ENCODE data around the gene PTPRG. TPM values are rescaled to one million over a fixed set of nuclear protein-coding genes. Genes with fewer than 3 reads are reported as not detected.

PTPRG gene
- total and polyA plus RNA-seq, 12 donors = 6.3 to 119 (median 72.2) TPM

DNA sequence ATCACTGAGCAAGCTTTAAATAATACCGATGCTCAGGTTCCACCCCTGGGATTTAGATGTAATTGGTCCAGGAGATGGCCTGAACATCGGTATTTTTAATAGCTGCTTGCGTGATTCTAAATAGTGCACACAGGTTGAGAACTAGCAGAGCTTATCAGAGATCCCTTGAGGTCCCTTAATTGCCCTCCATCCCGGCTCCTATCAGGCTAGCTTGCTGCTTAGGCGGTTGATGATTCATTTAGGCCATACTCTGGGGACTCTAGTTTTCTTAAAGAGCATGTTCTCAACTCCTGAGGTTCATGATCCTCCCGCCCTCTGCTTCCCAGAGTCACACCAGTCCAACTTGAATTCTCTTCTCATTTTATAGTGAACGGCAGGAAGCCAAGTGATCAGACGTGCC lies 531.7 kb downstream of the PTPRG start:
- DNase-seq = no peak
- 92 to 95% (median 93%) methylated on average over 8 of the region's 8 CpGs for WGBS, 4 donors
- intact Hi-C loops (cut with DNase I) = no loop called here
- no peaks in the 10 kb centered on the region for H3K9me3 ChIP-seq (replicated peaks in 1 of 3)
- H3K27me3 ChIP-seq = no peaks in the 10 kb centered on the region
- no peak overlapping the region for H3K4me3 ChIP-seq
- TF ChIP-seq, protein P1, sequence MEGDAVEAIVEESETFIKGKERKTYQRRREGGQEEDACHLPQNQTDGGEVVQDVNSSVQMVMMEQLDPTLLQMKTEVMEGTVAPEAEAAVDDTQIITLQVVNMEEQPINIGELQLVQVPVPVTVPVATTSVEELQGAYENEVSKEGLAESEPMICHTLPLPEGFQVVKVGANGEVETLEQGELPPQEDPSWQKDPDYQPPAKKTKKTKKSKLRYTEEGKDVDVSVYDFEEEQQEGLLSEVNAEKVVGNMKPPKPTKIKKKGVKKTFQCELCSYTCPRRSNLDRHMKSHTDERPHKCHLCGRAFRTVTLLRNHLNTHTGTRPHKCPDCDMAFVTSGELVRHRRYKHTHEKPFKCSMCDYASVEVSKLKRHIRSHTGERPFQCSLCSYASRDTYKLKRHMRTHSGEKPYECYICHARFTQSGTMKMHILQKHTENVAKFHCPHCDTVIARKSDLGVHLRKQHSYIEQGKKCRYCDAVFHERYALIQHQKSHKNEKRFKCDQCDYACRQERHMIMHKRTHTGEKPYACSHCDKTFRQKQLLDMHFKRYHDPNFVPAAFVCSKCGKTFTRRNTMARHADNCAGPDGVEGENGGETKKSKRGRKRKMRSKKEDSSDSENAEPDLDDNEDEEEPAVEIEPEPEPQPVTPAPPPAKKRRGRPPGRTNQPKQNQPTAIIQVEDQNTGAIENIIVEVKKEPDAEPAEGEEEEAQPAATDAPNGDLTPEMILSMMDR (IDR thresholded peaks at IDR 0.05) = no peak
- TF ChIP-seq POLR2A (IDR thresholded peaks at IDR 0.05) = no peak
- H3K4me1 ChIP-seq (replicated peaks in 1 of 2) = no peaks in the 10 kb centered on the region
- H3K36me3 ChIP-seq (replicated peaks in 1 of 2) = no peaks in the 10 kb centered on the region
- H3K27ac ChIP-seq = no peak overlapping the region

DNA sequence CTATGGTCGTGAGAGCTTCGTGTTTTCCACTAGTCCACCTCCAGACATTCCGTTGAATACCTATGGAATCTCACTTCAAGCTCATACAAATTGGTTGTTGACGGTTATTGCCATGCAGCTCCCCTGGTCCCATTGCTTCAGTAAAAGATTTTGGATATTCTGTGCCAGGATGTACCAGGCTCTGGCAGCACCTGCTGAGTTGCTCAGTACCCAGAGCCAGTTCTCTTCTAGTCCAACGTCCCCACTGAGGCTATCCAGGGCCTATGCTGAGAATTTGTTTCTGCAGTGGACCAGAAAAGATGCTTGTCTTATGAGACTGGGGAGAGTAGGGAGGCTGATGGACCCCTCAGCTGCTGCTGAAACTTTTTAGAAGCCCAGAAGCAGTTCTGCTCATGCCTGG lies 533.1 kb downstream of the PTPRG start:
- DNase-seq = no peak
- H3K27me3 ChIP-seq = no peaks in the 10 kb centered on the region
- H3K4me3 ChIP-seq = no peak overlapping the region
- intact Hi-C loops (cut with DNase I) = no loop called here
- no peak overlapping the region for H3K27ac ChIP-seq
- TF ChIP-seq, protein P1 (IDR thresholded peaks at IDR 0.05) = no peak
- WGBS, 4 donors = 88 to 97% (median 91%) methylated on average over 5 of the region's 5 CpGs
- no peaks in the 10 kb centered on the region for H3K4me1 ChIP-seq (replicated peaks in 1 of 2)
- H3K9me3 ChIP-seq (replicated peaks in 1 of 3) = no peaks in the 10 kb centered on the region
- no peaks in the 10 kb centered on the region for H3K36me3 ChIP-seq (replicated peaks in 1 of 2)

DNA sequence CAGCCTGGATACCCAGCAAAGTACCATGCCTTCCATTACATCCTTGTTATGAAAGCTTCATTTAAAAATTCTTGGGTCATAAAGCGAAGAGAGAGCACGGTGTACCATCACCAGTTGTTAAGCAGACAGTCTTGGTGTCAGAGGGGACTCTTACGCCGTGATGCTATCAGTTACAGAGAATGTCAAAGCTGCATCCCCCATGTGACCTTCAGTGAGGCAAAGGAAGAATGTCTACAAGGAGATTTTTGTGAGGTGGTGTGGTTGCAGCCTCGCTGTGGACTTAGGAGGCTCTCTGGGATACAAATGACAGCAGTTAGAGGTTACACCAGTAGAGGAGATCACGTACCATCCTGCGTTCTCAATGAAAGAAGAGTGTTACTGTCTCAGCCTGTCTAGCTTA lies 533.7 kb downstream of the PTPRG start:
- no peak for TF ChIP-seq POLR2A (IDR thresholded peaks at IDR 0.05)
- TF ChIP-seq, protein P1 (IDR thresholded peaks at IDR 0.05) = no peak
- intact Hi-C loops (cut with DNase I) = no loop called here
- Histone ChIP-seq H3K9me3 (replicated peaks in 1 of 3) (no peaks in the 10 kb centered on the region), H3K4me1 (replicated peaks in 1 of 2) (no peaks in the 10 kb centered on the region), H3K27me3 (no peaks in the 10 kb centered on the region), H3K4me3 (no peak overlapping the region), H3K27ac (no peak overlapping the region), H3K36me3 (replicated peaks in 1 of 2) (no peaks in the 10 kb centered on the region)
- WGBS, 4 donors = 91 to 95% (median 93%) methylated on average over 7 of the region's 7 CpGs
- no peak for DNase-seq

DNA sequence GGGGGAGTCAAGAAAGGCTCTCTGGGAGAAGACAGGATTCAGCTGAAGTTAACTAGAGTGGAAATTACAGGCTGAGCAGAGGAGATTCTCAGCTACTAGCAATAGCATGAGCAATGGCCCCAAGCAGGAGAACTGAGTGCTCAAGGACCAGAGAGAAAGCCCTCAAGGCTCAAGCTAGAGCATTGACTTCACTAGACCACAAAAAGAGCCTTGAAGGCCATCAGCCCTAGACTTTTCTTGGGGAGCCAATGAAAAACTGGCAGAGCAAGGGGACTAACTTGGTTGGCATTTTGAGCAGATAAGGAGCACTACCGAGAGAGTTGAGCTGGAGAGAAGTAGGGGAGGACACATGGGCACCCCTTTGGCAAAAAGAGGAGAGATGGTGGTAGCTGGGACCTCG lies 534.4 kb downstream of the PTPRG start:
- H3K36me3 ChIP-seq (replicated peaks in 1 of 2) = no peaks in the 10 kb centered on the region
- H3K4me3 ChIP-seq = no peak overlapping the region
- no peaks in the 10 kb centered on the region for H3K27me3 ChIP-seq
- intact Hi-C loops (cut with DNase I) = no loop called here
- DNase-seq = no peak
- H3K4me1 ChIP-seq (replicated peaks in 1 of 2) = no peaks in the 10 kb centered on the region
- no peak overlapping the region for H3K27ac ChIP-seq
- 53 to 71% (median 61%) methylated on average over 2 of the region's 2 CpGs for WGBS, 4 donors
- TF ChIP-seq POLR2A (IDR thresholded peaks at IDR 0.05) = no peak
- TF ChIP-seq, protein P1 (IDR thresholded peaks at IDR 0.05) = no peak
- H3K9me3 ChIP-seq (replicated peaks in 1 of 3) = no peaks in the 10 kb centered on the region

All from adrenal gland (tissue), 12 donors.